ENCODE measurements around the gene PAK5.

Gene PAK5

DNA sequence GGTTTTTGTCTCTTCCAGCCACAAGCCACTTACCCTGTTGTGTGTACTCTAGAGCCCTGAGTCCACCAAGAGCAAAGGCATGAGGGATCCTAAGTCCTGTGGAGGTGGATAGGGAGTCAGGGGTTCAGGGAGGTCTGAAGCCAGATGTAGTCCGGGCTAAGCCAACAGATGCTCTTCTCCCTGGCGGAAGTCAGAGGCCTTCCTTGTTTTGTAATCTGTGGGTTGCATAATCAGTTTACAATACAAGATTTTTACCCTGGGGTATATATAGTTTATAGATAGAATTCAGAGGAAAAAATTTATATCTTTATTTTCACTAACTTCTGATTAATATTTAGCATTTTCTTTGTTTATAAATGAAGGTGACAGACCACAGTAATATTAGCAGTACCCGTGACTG lies 315.2 kb downstream of the PAK5 start:
- H3K4me2 ChIP-seq (ENCODE audit: low read depth, low read length), result no peak overlapping the region
- peaks cover 15% of the 10 kb centered on the region; the same call in 1 of the 2 replicates for H3K4me1 ChIP-seq (ENCODE audit: low read length)
- no peaks in the 10 kb centered on the region for H3K9me3 ChIP-seq (replicated peaks; ENCODE audit: insufficient read depth, low read length)
- H3K4me3 ChIP-seq (ENCODE audit: low read length), result no peak overlapping the region
- peaks cover 90% of the 10 kb centered on the region for H3K79me2 ChIP-seq (ENCODE audit: low read length)
- H3K27ac ChIP-seq (ENCODE audit: low read length), result no peak overlapping the region
- H4K20me1 ChIP-seq (ENCODE audit: insufficient read depth, low read length), result 0 out of 2 replicates have a peak, but pooled peaks cover 3% of the 10 kb centered on the region
- H3K36me3 ChIP-seq (replicated peaks; ENCODE audit: insufficient read depth, low read length), result peaks cover 34% of the 10 kb centered on the region
- TF ChIP-seq EZH2phosphoT487 (IDR thresholded peaks at IDR 0.05; ENCODE audit: low read length), result no peak
- TF ChIP-seq, protein P1, sequence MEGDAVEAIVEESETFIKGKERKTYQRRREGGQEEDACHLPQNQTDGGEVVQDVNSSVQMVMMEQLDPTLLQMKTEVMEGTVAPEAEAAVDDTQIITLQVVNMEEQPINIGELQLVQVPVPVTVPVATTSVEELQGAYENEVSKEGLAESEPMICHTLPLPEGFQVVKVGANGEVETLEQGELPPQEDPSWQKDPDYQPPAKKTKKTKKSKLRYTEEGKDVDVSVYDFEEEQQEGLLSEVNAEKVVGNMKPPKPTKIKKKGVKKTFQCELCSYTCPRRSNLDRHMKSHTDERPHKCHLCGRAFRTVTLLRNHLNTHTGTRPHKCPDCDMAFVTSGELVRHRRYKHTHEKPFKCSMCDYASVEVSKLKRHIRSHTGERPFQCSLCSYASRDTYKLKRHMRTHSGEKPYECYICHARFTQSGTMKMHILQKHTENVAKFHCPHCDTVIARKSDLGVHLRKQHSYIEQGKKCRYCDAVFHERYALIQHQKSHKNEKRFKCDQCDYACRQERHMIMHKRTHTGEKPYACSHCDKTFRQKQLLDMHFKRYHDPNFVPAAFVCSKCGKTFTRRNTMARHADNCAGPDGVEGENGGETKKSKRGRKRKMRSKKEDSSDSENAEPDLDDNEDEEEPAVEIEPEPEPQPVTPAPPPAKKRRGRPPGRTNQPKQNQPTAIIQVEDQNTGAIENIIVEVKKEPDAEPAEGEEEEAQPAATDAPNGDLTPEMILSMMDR (IDR thresholded peaks at IDR 0.05; ENCODE audit: low read length), result no peak
- no peak for TF ChIP-seq EZH2 (optimal IDR thresholded peaks at IDR 0.05; ENCODE audit: low read depth, low read length)
- H3K9ac ChIP-seq (ENCODE audit: low read length), result no peak overlapping the region
- no peak overlapping the region for H2AFZ ChIP-seq (ENCODE audit: low read length)
- DNase-seq, result no peak
- peaks cover 27% of the 10 kb centered on the region for H3F3A ChIP-seq (ENCODE audit: insufficient read depth, low read length)
- no peaks in the 10 kb centered on the region for H3K27me3 ChIP-seq (replicated peaks; ENCODE audit: insufficient read depth, low read length)
- no peaks in the 10 kb centered on the region for H3K9me2 ChIP-seq (replicated peaks; ENCODE audit: insufficient read depth, low read length)

DNA sequence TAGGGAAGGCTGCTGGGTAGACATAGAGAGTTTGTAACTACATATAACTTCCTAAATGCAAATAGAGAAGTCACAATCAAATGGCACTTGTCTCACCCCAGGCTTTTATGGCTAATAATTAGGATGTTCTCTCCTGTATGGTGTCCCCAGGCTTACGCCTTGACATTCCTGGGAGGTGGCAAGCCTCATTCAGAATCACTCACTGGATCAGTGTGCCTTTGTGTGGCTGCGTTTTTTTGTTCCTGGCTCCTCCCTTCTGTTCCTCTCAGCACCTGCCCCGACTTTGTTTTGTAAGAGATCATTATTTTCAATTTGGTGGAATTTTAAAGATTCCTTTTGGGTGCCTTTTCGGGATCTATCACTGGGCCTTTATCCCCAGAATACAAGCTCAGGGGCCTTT lies 318.8 kb downstream of the PAK5 start:
- Histone ChIP-seq H3F3A (ENCODE audit: insufficient read depth, low read length) (peaks cover 25% of the 10 kb centered on the region; the same call in 1 of the 2 replicates), H4K20me1 (ENCODE audit: insufficient read depth, low read length) (0 out of 2 replicates have a peak, but pooled peaks cover 3% of the 10 kb centered on the region), H3K4me1 (ENCODE audit: low read length) (peaks cover 23% of the 10 kb centered on the region; the same call in 1 of the 2 replicates), H3K27ac (ENCODE audit: low read length) (no peak overlapping the region), H3K79me2 (ENCODE audit: low read length) (peaks cover 100% of the 10 kb centered on the region), H3K9me3 (replicated peaks; ENCODE audit: insufficient read depth, low read length) (no peaks in the 10 kb centered on the region), H3K36me3 (replicated peaks; ENCODE audit: insufficient read depth, low read length) (0 out of 2 replicates have a peak, but pooled peaks cover 20% of the 10 kb centered on the region), H3K27me3 (replicated peaks; ENCODE audit: insufficient read depth, low read length) (no peaks in the 10 kb centered on the region), H3K4me2 (ENCODE audit: low read depth, low read length) (peak overlapping the region; percentile 80; the same call in 1 of the 2 replicates), H2AFZ (ENCODE audit: low read length) (no peak overlapping the region), H3K9me2 (replicated peaks; ENCODE audit: insufficient read depth, low read length) (no peaks in the 10 kb centered on the region), H3K9ac (ENCODE audit: low read length) (no peak overlapping the region), H3K4me3 (ENCODE audit: low read length) (no peak overlapping the region)
- no peak for DNase-seq
- TF ChIP-seq, protein P1 (IDR thresholded peaks at IDR 0.05; ENCODE audit: low read length), result no peak
- no peak for TF ChIP-seq EZH2phosphoT487 (IDR thresholded peaks at IDR 0.05; ENCODE audit: low read length)
- TF ChIP-seq EZH2 (optimal IDR thresholded peaks at IDR 0.05; ENCODE audit: low read depth, low read length), result no peak

DNA sequence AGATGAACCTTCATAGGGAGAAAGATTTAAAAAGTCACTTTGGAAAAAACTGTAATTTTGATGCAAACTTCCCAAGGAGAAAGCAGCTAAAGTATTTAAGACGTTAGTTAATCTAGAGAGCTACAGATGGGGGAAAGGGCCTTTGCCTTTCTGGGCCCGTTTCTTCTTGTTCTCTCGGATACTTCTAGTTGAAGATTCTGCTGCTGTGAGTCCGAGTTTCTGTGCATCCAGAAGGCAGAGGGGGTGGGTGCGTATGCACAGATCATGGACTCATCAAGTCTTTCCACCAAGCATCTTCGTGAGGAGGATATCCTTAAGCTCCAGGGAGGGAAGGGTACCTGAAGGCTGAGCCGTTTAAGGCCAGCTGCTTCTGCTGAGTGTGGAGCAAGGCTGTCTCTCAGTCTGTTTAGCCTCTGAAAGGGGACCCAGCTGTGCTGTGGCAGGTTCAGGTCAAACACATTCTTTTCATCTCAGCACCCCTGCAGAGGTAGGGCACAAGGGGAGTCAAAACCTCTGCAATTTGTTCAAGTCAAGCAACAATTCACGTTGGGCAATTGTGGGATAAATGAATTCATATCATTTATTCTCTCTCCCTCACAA lies 320.2 kb downstream of the PAK5 start:
- peak overlapping the region; percentile 90 for H3K4me3 ChIP-seq (ENCODE audit: low read length)
- peak; percentile 31 for DNase-seq
- H3F3A ChIP-seq (ENCODE audit: insufficient read depth, low read length), result peaks cover 31% of the 10 kb centered on the region
- no peaks in the 10 kb centered on the region for H3K9me2 ChIP-seq (replicated peaks; ENCODE audit: insufficient read depth, low read length)
- no peak overlapping the region for H2AFZ ChIP-seq (ENCODE audit: low read length)
- H4K20me1 ChIP-seq (ENCODE audit: insufficient read depth, low read length), result 0 out of 2 replicates have a peak, but pooled peaks cover 3% of the 10 kb centered on the region
- peak overlapping the region; percentile 80 for H3K4me2 ChIP-seq (ENCODE audit: low read depth, low read length)
- H3K36me3 ChIP-seq (replicated peaks; ENCODE audit: insufficient read depth, low read length), result 0 out of 2 replicates have a peak, but pooled peaks cover 17% of the 10 kb centered on the region
- peaks cover 23% of the 10 kb centered on the region; the same call in 1 of the 2 replicates for H3K4me1 ChIP-seq (ENCODE audit: low read length)
- peaks cover 100% of the 10 kb centered on the region for H3K79me2 ChIP-seq (ENCODE audit: low read length)
- no peaks in the 10 kb centered on the region for H3K27me3 ChIP-seq (replicated peaks; ENCODE audit: insufficient read depth, low read length)
- H3K9me3 ChIP-seq (replicated peaks; ENCODE audit: insufficient read depth, low read length), result no peaks in the 10 kb centered on the region
- TF ChIP-seq EZH2 (optimal IDR thresholded peaks at IDR 0.05; ENCODE audit: low read depth, low read length), result no peak
- TF ChIP-seq, protein P1 (IDR thresholded peaks at IDR 0.05; ENCODE audit: low read length), result no peak
- no peak for TF ChIP-seq EZH2phosphoT487 (IDR thresholded peaks at IDR 0.05; ENCODE audit: low read length)
- no peak overlapping the region for H3K27ac ChIP-seq (ENCODE audit: low read length)
- peak overlapping the region; percentile 94; the same call in 1 of the 2 replicates for H3K9ac ChIP-seq (ENCODE audit: low read length)
